Body of pancreas (tissue), 4 donors: Measurements from ENCODE around the gene STX4.

ENCODE experiments used
- CTCF ChIP-seq, 7 experiments: fragments of 450-650 bp in 4 of 7; fragments of 200-600 bp in 3 of 7; sonication (generic) in 3 of 7; IDR thresholded peaks; one replicate each; pipeline ENCODE4 v1.5.1; 2016 to 2019; ENCODE audit warnings: antibody characterized with exemption in 7 of 7
- POLR2A ChIP-seq, 3 donors: fragments of 450-650 bp; IDR thresholded peaks; one replicate each; pipeline ENCODE4 v1.6.1; 2016; ENCODE audit warnings: antibody characterized with exemption in 3 of 3, mild to moderate bottlenecking in 2 of 3

GRCh38 chr16:31042866-31043265 is 9.5 kb downstream of the STX4 start:
- no peak for TF ChIP-seq CTCF (IDR thresholded peaks at IDR 0.05)
- no peak for TF ChIP-seq POLR2A (IDR thresholded peaks at IDR 0.05)
